ENCODE measurements around the gene DOCK4. TPM values are rescaled to one million over a fixed set of nuclear protein-coding genes. Genes with fewer than 3 reads are reported as not detected.

DOCK4 gene
- total RNA-seq, 2 experiments from 2014 or later: 0.36 to 1.1 TPM

DNA sequence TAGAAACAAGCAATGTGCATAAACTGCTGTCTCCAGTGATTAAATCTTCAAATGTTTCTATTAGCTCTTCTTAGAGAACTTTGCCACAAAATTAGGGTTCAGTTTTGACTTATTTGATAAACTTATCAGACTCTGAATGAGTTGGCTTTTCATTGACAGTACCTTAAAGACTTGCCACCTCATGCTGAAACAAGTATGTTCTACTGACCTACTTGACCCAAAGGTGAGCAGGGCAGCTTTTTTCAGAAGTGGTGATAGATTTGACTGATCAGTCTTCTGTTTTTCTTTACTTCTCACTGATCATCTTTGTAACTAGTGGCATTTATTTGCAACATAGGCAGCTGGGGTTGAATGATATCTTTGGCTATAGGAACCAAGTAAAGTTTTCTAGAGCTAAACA lies 8.1 kb upstream of the DOCK4 start:
- POLR2A ChIA-PET: interaction anchor here (0.7 kb wide), 1 partner anchor 678 kb away, joined by 3 read pairs; no protein-coding TSS in a partner anchor
- no peak for DNase-seq
- Mint-ChIP-seq H3K36me3 (peaks cover 15% of the 10 kb centered on the region), H3K27ac (no peak overlapping the region), H3K27me3 (no peaks in the 10 kb centered on the region), H3K4me3 (no peak overlapping the region), H3K4me1 (ENCODE audit: low read depth) (peaks cover 36% of the 10 kb centered on the region), H3K9me3 (no peaks in the 10 kb centered on the region)
- CTCF ChIA-PET: interaction anchor here (1.1 kb wide), 1 partner anchor 10 kb away, joined by 5 read pairs; no protein-coding TSS in a partner anchor
- intact Hi-C loops (cut with micrococcal nuclease): loop anchor here (5.0 kb wide), 1 partner anchor 73 kb away; no protein-coding TSS in a partner anchor

DNA sequence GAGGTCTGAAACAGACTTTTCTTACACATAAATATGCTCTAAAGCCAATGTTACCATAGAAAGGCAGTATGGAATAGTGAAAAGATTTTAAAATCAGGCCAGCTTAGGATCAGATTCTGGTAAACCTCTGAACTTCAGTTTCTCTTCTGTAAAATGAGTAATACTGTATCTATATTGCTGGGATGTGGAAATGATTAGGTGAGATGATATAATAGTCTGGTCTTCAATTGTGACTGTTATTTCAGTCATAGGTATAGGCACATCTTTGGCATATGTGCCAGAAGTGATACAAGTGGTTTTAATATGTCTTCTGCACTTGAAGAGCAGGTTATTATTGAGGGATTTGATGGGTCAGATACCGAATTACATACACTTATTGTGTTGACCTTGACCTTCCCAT lies 7.5 kb upstream of the DOCK4 start:
- Mint-ChIP-seq H3K27me3 (no peaks in the 10 kb centered on the region), H3K4me3 (no peak overlapping the region), H3K27ac (no peak overlapping the region), H3K4me1 (ENCODE audit: low read depth) (peaks cover 36% of the 10 kb centered on the region), H3K36me3 (peaks cover 11% of the 10 kb centered on the region), H3K9me3 (no peaks in the 10 kb centered on the region)
- CTCF ChIA-PET: interaction anchor here (1.1 kb wide), 1 partner anchor 10 kb away, joined by 5 read pairs; no protein-coding TSS in a partner anchor
- DNase-seq: no peak
- intact Hi-C loops (cut with micrococcal nuclease): loop anchor here (5.0 kb wide), 1 partner anchor 74 kb away; no protein-coding TSS in a partner anchor
- POLR2A ChIA-PET: no interaction called here

DNA sequence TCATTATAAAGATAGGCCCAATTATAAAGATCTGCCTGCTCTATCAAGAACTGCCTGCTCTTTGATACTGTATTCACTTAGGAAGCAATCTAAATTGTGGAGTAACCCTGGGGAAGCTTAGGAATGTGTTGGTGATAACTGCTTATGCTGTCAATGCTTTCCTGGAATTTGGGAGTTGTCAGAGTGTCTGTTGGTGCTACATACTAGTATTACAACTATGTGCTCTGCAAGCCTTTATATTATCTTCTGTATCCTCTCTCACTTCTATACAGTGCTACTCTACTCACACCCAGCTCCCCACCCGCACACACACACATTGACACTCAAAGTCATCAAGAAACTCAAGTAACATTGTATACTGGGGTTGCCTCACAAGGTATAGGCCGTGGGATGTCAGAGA lies 6.4 kb upstream of the DOCK4 start:
- peaks cover 9% of the 10 kb centered on the region for H3K36me3 Mint-ChIP-seq
- H3K27ac Mint-ChIP-seq: no peak overlapping the region
- H3K9me3 Mint-ChIP-seq: no peaks in the 10 kb centered on the region
- CTCF ChIA-PET: no interaction called here
- intact Hi-C loops (cut with micrococcal nuclease): loop anchor here (5.0 kb wide), 1 partner anchor 75 kb away; no protein-coding TSS in a partner anchor
- no peak for DNase-seq
- POLR2A ChIA-PET: no interaction called here
- H3K4me1 Mint-ChIP-seq (ENCODE audit: low read depth): peaks cover 34% of the 10 kb centered on the region
- no peaks in the 10 kb centered on the region for H3K27me3 Mint-ChIP-seq
- H3K4me3 Mint-ChIP-seq: no peak overlapping the region

DNA sequence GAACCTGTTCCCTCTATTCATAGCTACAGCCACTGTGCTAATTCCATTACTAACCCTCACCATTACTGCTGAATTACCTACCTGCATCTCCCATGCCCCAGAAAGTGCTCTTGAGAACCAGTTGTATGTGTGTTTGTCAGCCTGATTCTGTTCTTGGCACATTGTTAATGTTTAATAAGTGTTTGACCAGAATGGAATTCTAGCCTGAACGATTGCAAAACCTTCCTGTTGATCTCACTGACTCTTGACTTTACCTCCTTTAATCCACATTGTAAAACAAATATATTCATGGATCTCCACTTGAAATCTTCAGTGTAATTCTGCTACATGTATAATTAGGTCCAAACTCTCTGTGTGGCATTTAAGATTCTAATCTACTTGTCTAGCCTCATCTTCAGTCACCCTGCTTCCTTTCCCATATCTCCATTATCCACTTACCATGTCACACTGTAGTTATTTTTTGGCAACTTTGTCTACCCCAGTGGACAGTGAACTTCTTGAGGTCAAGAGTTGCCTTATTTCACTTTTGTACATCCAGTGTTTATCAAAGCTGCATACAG lies 5.2 kb upstream of the DOCK4 start:
- Mint-ChIP-seq H3K9me3 (no peaks in the 10 kb centered on the region), H3K4me3 (no peak overlapping the region), H3K4me1 (ENCODE audit: low read depth) (peaks cover 32% of the 10 kb centered on the region), H3K36me3 (peaks cover 3% of the 10 kb centered on the region), H3K27ac (no peak overlapping the region), H3K27me3 (no peaks in the 10 kb centered on the region)
- intact Hi-C loops (cut with micrococcal nuclease): loop anchor here (5.0 kb wide), 1 partner anchor 76 kb away; no protein-coding TSS in a partner anchor
- no peak for DNase-seq
- ChIA-PET POLR2A (no interaction called here), CTCF (no interaction called here)

DNA sequence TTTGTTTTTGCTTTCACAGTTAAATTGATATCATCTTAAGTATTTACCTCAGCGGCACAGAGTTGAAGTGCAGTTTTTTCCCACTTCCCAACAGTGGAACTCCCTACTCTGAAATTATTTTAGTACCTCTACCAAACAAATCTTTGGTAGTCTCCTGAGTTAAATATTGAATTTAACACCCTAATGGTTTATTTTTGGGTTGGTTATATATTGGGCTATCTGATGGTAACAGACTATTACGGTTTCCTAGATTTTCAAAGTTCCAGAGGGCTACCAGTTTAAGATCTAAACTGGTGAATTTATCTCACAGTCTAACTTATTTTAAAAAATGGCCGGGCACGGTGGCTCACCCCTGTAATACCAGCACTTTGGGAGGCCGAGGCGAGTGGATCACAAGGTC lies 1.6 kb upstream of the DOCK4 start:
- ChIA-PET POLR2A (no interaction called here), CTCF (no interaction called here)
- peaks cover 30% of the 10 kb centered on the region for H3K4me1 Mint-ChIP-seq (ENCODE audit: low read depth)
- H3K36me3 Mint-ChIP-seq: no peaks in the 10 kb centered on the region
- H3K4me3 Mint-ChIP-seq: peak overlapping the region; percentile 86
- no peaks in the 10 kb centered on the region for H3K9me3 Mint-ChIP-seq
- intact Hi-C loops (cut with micrococcal nuclease): loop anchor here (2.0 kb wide), 2 partner anchors 185 to 583 kb away; partner anchors contain the start of gene TMEM168
- no peak for DNase-seq
- H3K27me3 Mint-ChIP-seq: peaks cover 21% of the 10 kb centered on the region
- no peak overlapping the region for H3K27ac Mint-ChIP-seq

DNA sequence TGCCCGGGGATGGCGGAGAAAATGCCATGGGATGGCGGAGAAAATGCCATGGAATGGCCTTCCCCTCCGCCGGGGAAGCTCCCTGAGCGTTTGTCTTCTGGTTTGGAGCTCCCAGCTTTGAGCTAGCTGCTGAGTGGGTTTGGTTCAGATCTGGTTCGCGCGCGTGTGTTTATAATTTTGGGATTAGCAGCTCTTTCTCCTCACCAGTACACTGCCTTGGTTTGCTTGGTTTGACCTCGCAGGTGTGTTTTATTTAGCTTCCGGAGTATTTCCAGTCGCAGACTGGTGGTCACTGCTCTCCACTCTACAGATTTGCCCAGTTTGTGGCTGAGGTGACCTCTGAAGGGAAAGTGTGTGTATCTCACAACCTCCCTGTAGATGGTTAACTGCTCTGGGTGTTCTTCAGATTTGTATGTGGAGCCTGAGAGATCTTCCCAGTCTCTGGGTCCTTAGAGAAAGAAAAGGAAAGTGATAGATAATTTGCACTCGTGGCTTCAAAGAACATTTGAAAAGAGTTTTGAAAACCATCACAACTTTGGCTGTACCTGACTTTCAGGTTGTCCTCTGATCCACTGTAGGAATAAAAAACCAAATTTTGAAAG lies 893 bp upstream of the DOCK4 start:
- peaks cover 23% of the 10 kb centered on the region for H3K27me3 Mint-ChIP-seq
- CTCF ChIA-PET: interaction anchor here (1.8 to 2.5 kb wide), 2 partner anchors 8 to 245 kb away, joined by 4 to 8 read pairs; no protein-coding TSS in a partner anchor

DNA sequence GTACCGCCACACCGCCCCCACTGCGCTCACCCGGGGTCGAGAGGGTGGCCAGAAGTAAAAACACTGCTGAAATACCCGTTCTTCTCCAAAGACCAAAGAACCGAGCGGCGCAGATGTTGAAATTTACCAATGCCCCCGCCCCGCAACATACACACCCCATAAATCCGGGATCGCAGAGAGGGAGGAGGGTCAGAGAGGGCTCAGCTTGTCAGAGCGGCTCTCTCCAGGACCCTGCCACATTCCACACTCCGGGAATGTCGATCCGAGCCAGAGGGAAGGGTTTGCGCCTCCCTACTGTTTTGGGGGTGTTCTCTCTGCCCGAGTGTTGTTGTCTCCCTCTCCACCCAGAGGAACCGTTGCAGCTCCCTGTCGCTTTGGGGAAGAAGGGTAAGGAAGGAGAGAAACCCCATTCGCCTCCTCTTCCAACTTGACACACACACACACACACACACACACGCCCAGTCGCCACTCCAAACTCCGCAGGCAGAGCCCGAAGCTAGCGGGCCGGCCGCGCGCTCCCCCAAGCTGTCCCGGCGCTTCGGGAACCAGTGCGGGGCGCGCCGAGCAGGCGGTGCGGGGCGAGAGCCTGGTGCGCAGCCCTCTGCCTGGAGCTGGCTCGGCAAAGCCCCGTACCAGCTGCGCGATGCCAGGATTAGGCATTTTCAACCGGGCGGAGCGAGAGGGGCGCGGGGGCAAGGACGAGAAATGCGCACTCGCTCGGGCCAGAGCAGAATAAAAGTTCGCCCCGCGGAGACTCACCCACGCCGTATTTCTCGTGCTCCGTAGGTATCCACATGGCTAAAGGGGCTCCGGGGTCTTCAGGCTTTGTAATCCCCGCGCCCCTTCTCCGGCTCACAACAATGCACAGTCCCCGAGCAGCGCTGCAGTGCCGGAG lies 609 bp downstream of the DOCK4 start:
- ChIA-PET POLR2A (interaction anchor here (1.2 to 3.0 kb wide), 3 partner anchors 18 to 245 kb away, joined by 3 to 23 read pairs (median 3); partner anchors contain the start of gene IFRD1), CTCF (interaction anchor here (1.0 to 2.5 kb wide), 3 partner anchors 9 to 247 kb away, joined by 3 to 8 read pairs (median 4); no protein-coding TSS in a partner anchor)
- H3K27ac Mint-ChIP-seq: no peak overlapping the region
- no peaks in the 10 kb centered on the region for H3K36me3 Mint-ChIP-seq
- no peaks in the 10 kb centered on the region for H3K9me3 Mint-ChIP-seq
- peak overlapping the region; percentile 86 for H3K4me3 Mint-ChIP-seq
- H3K27me3 Mint-ChIP-seq: peaks cover 38% of the 10 kb centered on the region
- H3K4me1 Mint-ChIP-seq (ENCODE audit: low read depth): peaks cover 27% of the 10 kb centered on the region
- intact Hi-C loops (cut with micrococcal nuclease): loop anchor here (1.0 to 2.0 kb wide), 7 partner anchors 13 to 913 kb away; partner anchors contain the start of genes IFRD1, IMMP2L, SMIM30 and TMEM168
- peak; percentile 47 for DNase-seq

More for the DNA sequence above, 893 bp upstream of the DOCK4 start:
- H3K4me3 Mint-ChIP-seq: peak overlapping the region; percentile 86
- no peaks in the 10 kb centered on the region for H3K9me3 Mint-ChIP-seq
- peaks cover 27% of the 10 kb centered on the region for H3K4me1 Mint-ChIP-seq (ENCODE audit: low read depth)
- no peaks in the 10 kb centered on the region for H3K36me3 Mint-ChIP-seq
- POLR2A ChIA-PET: interaction anchor here (0.7 to 3.0 kb wide), 5 partner anchors 8 to 244 kb away, joined by 3 to 23 read pairs (median 3); partner anchors contain the start of gene IFRD1
- no peak for DNase-seq
- intact Hi-C loops (cut with micrococcal nuclease): loop anchor here (1.0 to 2.0 kb wide), 7 partner anchors 15 to 911 kb away; partner anchors contain the start of genes IFRD1, IMMP2L, SMIM30 and TMEM168
- peak overlapping the region; percentile 73 for H3K27ac Mint-ChIP-seq

DNA sequence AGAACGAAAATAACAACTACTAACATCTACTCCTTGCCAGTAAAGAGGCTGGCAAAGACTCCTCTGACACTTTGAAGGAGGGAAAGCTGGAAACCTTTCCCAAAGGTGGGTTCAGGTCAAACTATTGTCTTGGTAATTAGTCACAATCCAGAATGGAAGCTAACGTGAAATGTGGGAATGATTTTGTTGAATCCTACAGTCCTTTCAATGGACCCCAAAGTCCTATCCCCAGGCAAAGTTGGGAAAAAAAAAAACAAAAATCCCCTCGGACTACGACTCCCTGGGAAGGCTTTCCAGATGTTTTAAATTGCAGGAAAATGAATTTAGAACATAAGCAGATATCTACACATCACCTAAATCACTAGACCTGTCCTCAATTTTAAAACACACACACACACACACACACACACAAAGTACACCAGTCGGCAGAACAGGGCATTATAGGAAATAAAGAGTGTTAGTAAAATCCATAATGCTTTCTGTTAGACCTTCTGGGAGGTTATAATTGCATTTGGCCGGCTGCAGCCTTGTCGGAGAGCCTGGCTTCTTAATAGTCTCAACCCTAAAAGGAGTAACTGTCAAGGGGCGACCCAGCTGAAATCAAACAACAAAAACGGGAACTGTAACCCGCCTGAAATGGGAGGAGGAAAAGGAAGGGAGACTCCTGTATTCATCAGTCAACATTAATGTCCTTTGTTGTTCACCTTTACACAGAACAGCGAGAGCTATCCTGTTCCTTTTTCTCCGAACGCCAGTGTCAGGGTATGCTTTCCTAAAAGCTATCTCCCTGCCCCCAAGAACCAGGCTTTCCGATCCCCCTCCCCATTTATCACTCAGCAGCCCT lies 1.5 kb downstream of the DOCK4 start:
- H3K36me3 Mint-ChIP-seq: no peaks in the 10 kb centered on the region
- ChIA-PET CTCF (interaction anchor here (2.5 kb wide), 1 partner anchor 248 kb away, joined by 8 read pairs; no protein-coding TSS in a partner anchor), POLR2A (interaction anchor here (1.2 to 3.0 kb wide), 2 partner anchors 47 to 246 kb away, joined by 3 to 23 read pairs; partner anchors contain the start of gene IFRD1)
- intact Hi-C loops (cut with micrococcal nuclease): no loop called here
- H3K4me1 Mint-ChIP-seq (ENCODE audit: low read depth): peaks cover 27% of the 10 kb centered on the region
- DNase-seq: no peak
- peaks cover 43% of the 10 kb centered on the region for H3K27me3 Mint-ChIP-seq
- no peak overlapping the region for H3K27ac Mint-ChIP-seq
- no peaks in the 10 kb centered on the region for H3K9me3 Mint-ChIP-seq
- peak overlapping the region; percentile 86 for H3K4me3 Mint-ChIP-seq

DNA sequence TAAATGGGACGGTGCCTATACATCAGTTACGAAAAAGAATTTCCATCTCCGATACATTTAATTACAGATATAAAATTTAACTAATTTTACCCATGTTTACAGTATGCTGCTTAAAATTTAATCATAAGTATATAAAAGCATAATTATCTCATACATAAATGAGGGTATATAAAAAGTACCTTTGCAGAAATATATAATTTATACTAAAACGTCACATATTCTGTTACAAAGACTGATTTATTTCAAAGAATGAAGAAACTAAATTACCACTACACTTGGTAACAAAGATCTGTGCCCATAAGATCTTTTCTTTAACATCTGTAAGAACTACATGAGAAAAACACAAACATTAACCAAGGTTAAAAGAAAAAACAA lies 2.8 kb downstream of the DOCK4 start:
- Mint-ChIP-seq H3K27ac (no peak overlapping the region), H3K9me3 (no peaks in the 10 kb centered on the region), H3K27me3 (peaks cover 47% of the 10 kb centered on the region), H3K4me1 (ENCODE audit: low read depth) (peaks cover 30% of the 10 kb centered on the region), H3K36me3 (no peaks in the 10 kb centered on the region), H3K4me3 (no peak overlapping the region)
- DNase-seq: no peak
- CTCF ChIA-PET: interaction anchor here (0.7 kb wide), 1 partner anchor 347 kb away, joined by 5 read pairs; no protein-coding TSS in a partner anchor
- POLR2A ChIA-PET: no interaction called here
- intact Hi-C loops (cut with micrococcal nuclease): no loop called here

DNA sequence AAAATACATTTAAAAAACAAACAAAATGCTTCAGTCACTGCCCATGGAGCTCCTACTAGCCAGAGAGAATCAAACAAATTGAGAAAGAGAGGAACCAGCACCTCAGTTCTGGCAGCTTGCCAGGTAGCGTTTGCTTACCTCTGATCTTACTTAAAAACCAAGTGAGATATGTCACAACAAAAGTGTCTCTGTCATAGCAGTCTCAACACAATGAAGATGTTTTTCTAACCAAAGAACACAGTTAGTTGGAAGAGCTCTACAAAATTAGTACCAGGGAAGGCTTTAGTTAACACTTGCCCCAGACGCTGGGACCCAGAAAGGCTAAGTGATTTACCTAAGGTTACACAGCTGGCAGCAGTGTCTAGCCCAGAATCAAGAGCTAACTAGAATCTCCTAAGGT lies 3.4 kb downstream of the DOCK4 start:
- intact Hi-C loops (cut with micrococcal nuclease): no loop called here
- H3K27me3 Mint-ChIP-seq: peaks cover 48% of the 10 kb centered on the region
- ChIA-PET CTCF (interaction anchor here (0.6 to 0.7 kb wide), 2 partner anchors 347 to 453 kb away, joined by 3 to 5 read pairs; no protein-coding TSS in a partner anchor), POLR2A (no interaction called here)
- no peak overlapping the region for H3K4me3 Mint-ChIP-seq
- H3K36me3 Mint-ChIP-seq: no peaks in the 10 kb centered on the region
- no peaks in the 10 kb centered on the region for H3K9me3 Mint-ChIP-seq
- H3K4me1 Mint-ChIP-seq (ENCODE audit: low read depth): peaks cover 30% of the 10 kb centered on the region
- H3K27ac Mint-ChIP-seq: no peak overlapping the region
- peak; percentile 40 for DNase-seq

DNA sequence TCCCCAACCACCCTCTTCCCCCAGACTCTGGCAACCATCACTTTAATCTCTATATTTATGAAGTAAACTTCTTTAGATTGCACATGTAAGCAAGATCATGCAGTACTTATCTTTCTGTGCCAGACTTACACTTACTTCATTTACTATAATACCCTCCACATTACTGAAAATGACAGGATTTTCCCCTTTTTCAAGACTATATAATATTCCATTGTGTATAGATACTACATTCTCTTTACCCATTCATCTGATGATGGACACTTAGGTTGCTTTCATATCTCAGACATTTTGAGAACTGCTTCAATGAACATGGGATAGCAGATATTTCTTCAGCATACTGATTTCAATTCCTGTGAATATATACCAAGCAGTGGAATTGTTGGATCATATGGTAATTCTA lies 4.4 kb downstream of the DOCK4 start:
- Mint-ChIP-seq H3K36me3 (no peaks in the 10 kb centered on the region), H3K27me3 (peaks cover 54% of the 10 kb centered on the region), H3K4me3 (no peak overlapping the region), H3K4me1 (ENCODE audit: low read depth) (peaks cover 23% of the 10 kb centered on the region), H3K9me3 (no peaks in the 10 kb centered on the region), H3K27ac (no peak overlapping the region)
- DNase-seq: no peak
- ChIA-PET CTCF (no interaction called here), POLR2A (no interaction called here)
- intact Hi-C loops (cut with micrococcal nuclease): no loop called here

Measured in activated CD4-positive, alpha-beta memory T cell treated with anti-CD3 and anti-CD28 coated beads for 36 hours (primary cell).